ENCODE data around the gene ACTL6B.
"Not testable (repeated sequence)": the region's sequence is repeated elsewhere in the genome, so short reads cannot be mapped to it uniquely, and the experiment has no call there.

ACTL6B gene

DNA sequence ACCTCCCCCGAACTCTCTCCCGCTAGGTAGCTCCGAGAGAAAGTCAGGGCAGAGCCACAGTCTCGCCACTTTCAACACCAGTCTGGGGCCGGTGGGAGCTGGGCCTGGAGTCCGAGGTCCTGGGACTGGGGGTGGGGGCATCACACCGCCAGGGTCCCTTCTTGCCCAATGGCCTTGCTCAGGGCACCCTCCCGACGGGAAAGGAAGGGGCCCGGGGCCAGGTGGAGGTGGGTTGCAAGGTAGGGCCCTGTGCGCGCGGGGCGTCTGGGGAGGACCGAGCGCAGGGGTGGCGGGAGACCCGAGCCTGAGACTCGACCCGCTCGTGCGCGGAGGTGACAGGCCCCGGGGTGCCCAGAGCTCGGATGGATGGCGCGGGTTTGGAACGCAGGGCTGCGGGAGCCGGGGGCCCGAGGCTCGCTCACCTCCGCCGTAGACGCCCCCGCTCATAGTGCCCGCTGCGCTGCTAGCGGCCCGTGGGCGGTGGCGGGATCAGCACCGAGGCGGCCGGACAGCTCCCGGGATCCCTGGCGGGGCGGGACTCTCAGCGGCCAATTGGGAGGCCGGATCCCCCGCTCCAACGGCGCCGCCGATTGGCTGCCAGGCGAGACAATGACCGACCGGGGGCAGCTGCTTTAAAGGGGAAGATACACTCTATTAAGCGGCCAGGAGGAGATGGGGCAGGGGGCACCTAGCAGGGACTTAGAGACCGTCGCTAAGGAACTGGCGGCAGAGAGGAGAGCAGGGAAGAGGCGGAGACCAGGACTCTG is at the start of gene ACTL6B:
Gene ACTL6B, minus strand, starts transcription at position 541 of the 767 bp plus-strand sequence. Its CDS starts 94 bp downstream, at position 447.
- DNase-seq: peak; percentile 15

DNA sequence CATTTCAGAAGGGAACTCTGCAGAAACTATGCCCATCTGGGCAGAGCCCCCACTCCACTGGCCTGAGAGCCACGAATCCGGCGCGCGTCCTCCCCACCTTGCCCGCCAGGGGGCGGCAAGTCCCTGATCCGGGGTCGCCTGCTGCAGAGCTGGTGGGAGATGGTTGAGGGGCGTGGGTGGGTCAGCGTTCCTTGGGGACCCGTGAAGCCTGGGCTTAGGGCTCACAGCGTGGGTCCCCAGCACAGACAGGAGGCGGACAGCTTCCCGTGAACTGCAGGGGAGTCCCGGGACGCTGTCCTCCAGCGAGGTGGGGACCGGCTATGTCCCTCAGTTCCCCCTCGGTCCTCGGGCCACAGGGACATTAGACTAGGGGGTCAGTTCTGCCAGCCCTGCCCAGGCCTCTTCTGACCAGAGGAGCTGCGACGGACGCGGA is 49.1 kb upstream of the ACTL6B start:
- DNase-seq: peak; percentile 24

DNA sequence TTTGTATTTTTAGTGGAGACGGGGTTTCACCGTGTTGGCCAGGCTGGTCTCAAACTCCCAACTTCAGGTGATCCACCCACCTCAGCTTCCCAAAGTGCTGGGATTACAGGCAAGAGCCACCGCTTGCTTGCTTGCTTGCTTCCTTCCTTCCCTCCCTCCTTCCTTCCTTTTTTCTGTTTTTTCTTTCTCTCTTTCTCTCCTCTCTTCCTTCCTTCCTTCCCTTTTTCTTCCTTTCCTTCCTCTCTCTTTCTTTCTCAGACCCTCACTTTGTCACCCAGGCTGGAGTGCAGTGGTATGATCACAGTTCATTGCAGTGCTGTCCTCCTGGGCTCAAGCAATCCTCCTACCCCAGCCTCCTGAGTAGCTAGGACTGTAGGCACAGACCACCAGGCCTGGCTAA is 44.8 kb upstream of the ACTL6B start:
- not testable (repeated sequence) for DNase-seq

- no peak for DNase-seq
These were observed 42.8 kb upstream of the ACTL6B start for GRCh38 chr7:100699018-100699417.

DNA sequence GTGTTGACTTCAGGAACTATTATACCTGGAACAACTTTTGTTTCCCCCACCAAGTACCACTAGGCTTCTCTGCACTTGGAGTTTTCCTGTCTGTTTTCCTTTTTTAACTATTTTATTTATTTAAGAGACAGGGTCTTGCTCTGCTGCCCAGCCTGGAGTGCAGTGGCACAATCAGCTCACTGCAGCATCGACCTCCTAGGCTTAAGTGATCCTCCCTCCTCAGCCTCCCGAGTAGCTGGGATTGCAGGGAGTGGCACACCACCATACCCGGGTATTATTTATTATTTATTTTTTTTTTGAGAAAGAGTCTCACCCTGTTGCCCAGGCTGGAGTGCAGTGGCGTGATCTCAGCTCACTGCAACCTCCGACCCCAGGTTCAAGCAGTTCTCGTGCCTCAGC is 39.9 kb upstream of the ACTL6B start:
- DNase-seq: no peak

DNA sequence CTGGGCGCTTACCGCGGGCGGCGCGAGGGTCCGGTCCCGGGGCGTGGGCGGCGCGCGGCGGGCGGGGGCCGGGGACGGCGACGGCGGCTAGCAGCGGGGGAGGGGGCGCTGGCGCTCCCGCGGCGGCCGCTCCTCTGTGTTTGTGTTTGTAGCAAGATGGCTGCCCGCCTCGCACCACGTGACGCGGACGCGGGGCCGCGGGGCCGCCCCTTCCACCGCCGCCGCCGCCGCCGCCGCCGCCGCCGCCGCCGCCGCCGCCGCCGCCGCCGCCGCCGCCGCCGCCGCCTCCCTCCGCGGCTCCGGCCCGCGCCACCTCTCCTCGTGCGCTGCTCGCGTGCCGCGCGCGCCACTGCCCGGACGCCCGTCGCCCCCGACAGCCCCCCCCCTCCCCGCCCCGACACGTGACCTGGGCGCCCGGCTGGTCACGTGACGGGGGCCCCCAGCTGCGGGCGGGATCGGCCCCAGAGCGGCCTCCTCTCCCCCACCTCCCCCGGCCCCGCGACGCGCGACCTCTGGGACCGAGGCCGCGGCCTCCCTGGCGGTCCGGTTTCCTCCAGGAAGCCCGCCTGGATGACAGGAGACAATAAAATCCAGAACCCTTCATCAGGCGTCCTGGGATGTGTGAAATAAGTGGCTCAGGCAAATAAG is 38.0 kb upstream of the ACTL6B start, which contains the start of gene GIGYF1:
Gene GIGYF1, minus strand, starts transcription at position 153 of the 648 bp plus-strand sequence. CDS start 6,012 bp downstream, outside the sequence.
- DNase-seq: no peak

GRCh38 chr7:100693312-100694097 is 37.3 kb upstream of the ACTL6B start:
- DNase-seq: no peak

GRCh38 chr7:100692578-100692961 is 36.3 kb upstream of the ACTL6B start:
- no peak for DNase-seq

- no peak for DNase-seq
These were observed 35.7 kb upstream of the ACTL6B start for GRCh38 chr7:100691676-100692577.

GRCh38 chr7:100689230-100690135 is 33.2 kb upstream of the ACTL6B start:
- no peak for DNase-seq

- no peak for DNase-seq
These were observed 32.1 kb upstream of the ACTL6B start for GRCh38 chr7:100688326-100688860.

GRCh38 chr7:100687751-100688300 is 31.6 kb upstream of the ACTL6B start:
- no peak for DNase-seq

GRCh38 chr7:100687261-100687660 is 31.0 kb upstream of the ACTL6B start:
- DNase-seq: no peak

DNA sequence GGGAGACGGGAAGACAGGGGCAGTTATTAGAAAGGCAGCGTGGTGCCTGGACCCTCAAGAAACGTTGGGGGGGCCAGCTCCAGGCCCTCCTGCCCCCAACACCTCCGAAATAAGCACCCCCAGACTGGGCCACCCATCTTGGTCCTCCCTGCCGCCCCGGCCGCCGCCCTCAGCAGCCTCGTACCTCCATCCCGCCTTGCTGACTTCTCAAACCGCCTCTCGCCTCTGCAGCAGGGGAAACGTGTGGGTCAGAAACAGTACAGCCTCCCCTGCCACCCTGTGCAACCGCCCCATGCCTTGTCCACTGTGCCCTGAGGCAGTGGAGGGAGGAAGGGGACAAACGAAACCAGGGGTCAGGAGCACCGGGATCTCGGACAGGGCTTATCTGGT is 30.6 kb upstream of the ACTL6B start:
- DNase-seq: no peak

GRCh38 chr7:100686201-100686821 is 30.1 kb upstream of the ACTL6B start:
- DNase-seq: no peak

DNA sequence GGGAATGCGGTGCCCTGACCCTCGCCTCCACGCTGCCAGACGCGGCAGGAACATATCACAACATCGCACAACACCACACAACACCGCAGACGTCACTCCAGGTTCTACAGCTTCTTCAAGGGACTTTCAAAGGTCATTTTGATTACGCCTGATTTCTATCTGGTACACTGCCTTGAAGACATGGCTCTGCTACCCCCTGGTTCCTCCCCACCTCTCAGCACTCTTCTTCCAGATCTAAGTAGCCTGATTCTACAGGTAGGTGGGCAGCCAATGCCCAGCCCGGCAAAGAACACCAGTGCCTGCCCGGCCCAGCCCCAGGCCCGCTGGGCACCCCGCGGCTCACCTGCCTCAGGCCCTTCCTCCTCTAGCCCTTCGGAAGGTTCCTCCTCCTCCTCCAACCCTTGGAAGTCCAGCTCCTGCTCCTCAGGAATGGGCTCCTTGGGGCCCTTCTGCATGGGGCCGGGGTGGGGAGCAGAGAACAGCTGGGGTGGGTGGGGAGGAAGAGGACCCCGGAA is 29.4 kb upstream of the ACTL6B start:
- no peak for DNase-seq

- no peak for DNase-seq
These were observed 28.9 kb upstream of the ACTL6B start for GRCh38 chr7:100685049-100685605.

DNA sequence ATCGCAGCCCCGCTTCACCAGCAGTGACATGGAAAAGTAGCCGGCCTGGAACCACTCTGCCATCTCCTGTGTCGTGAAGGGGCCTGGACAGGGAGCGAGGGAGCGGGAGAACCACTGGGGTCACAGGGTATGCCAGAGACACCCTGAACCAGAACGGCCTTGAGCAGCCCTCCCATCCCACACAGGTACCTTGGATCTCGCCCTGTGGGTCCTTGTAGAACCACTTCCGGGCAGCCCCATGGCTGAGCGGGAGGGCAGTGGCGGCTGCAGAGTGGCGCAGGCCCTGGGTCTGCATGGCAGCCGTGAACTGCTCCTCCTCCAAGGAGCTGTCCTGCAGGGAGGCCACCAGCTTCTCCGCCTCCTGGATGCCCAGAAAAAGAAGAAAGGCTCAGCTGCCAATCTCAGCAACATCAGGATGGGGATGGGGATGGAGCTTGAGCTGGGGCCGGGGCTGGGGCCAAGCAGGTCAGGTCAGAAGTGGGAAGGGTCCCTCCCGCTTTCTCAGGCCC is 28.3 kb upstream of the ACTL6B start:
- DNase-seq: no peak
